GM12878 (cell line): Measurements from ENCODE around the gene GGN. TPM values are rescaled to one million over a fixed set of nuclear protein-coding genes. Genes with fewer than 3 reads are reported as not detected.

Experiments used
- ATAC-seq: fragments of 200-7000 bp; cut with Tn5 transposase; 3 replicates; pipeline ENCODE4 v1.9.1; 2020; ENCODE audit warnings: mild to moderate bottlenecking, moderate library complexity
- BruUV-seq: library from RNA; stranded (reverse); fragments of 400-500 nt; replicated peaks from 2 replicates; lab custom pipeline; 2021; lab: Mats Ljungman, UMichigan
- CTCF ChIA-PET: fragments of 300-600 bp; sonication (Branson Sonifier 250); formaldehyde crosslinking; extraction: SDS; loops from one replicate; lab custom pipeline; 2021; ENCODE audit warnings: inconsistent platforms; lab: Yijun Ruan, JAX
- POLR2A ChIA-PET: fragments of 350-600 bp; formaldehyde crosslinking; extraction: SDS; loops from one replicate; lab custom pipeline; 2021; ENCODE audit warnings: inconsistent platforms; lab: Charles Lee
- RAD21 ChIA-PET: fragments of 300-600 bp; sonication (Branson Sonifier 250); formaldehyde crosslinking; loops from one replicate; lab custom pipeline; 2023; ENCODE audit warnings: antibody characterized with exemption; ENCODE audit not compliant: unreplicated experiment; lab: Charles Lee
- SMC1A ChIA-PET: fragments of 300-600 bp; sonication (Branson Sonifier 250); formaldehyde crosslinking; loops from one replicate; lab custom pipeline; 2023; ENCODE audit not compliant: unreplicated experiment, uncharacterized antibody; lab: Charles Lee
- DNase-seq: peaks from one replicate; pipeline ENCODE4 v3.0.0-alpha.2; 2011; ENCODE audit warnings: low read depth, low spot score
- FAIRE-seq: peaks from 3 replicates; lab custom pipeline; 2011; peaks lifted over from hg19 to GRCh38; lab: Jason Lieb, UNC
- H2AFZ ChIP-seq: 2 replicates; pipeline ENCODE4 v1.6.0; 2011; ENCODE audit warnings: low read depth, low read length, control low read depth; ENCODE audit not compliant: control insufficient read depth
- H3K27ac ChIP-seq: 2 replicates; pipeline ENCODE4 v1.5.1; 2011; ENCODE audit warnings: control low read depth; ENCODE audit not compliant: control insufficient read depth, insufficient read depth
- H3K27me3 ChIP-seq, 2 experiments: replicated peaks in 1 of 2; 2 replicates each; pipeline versions ENCODE4 v1.6.0 to v1.6.1; 2011; ENCODE audit warnings: low read length in 1 of 2; ENCODE audit not compliant: control insufficient read depth in 2 of 2, insufficient read depth in 2 of 2
- H3K36me3 ChIP-seq, 2 experiments: 2 replicates each; pipeline ENCODE4 v1.5.1; 2011; ENCODE audit warnings: low read length in 1 of 2; ENCODE audit not compliant: control insufficient read depth in 2 of 2, insufficient read depth in 2 of 2
- H3K4me1 ChIP-seq: 2 replicates; pipeline ENCODE4 v1.6.1; 2011; ENCODE audit warnings: mild to moderate bottlenecking, low read length, moderate library complexity, mixed read lengths; ENCODE audit not compliant: control insufficient read depth, insufficient read depth
- H3K4me2 ChIP-seq: 2 replicates; pipeline ENCODE4 v1.6.0; 2011; ENCODE audit warnings: control low read depth; ENCODE audit not compliant: control insufficient read depth, insufficient read depth
- H3K4me3 ChIP-seq: fragments of 200-600 bp; sonication (generic); 2 replicates; pipeline ENCODE4 v1.5.1; 2016
- H3K79me2 ChIP-seq: 2 replicates; pipeline ENCODE4 v1.6.0; 2011; ENCODE audit warnings: low read length; ENCODE audit not compliant: control insufficient read depth, insufficient read depth
- H3K9ac ChIP-seq: 2 replicates; pipeline ENCODE4 v1.8.0; 2011; ENCODE audit warnings: low read length, control low read depth, mixed read lengths; ENCODE audit not compliant: control insufficient read depth, insufficient read depth
- H3K9me3 ChIP-seq: replicated peaks from 3 replicates; pipeline ENCODE4 v1.5.1; 2011; ENCODE audit warnings: mild to moderate bottlenecking, low read length; ENCODE audit not compliant: control insufficient read depth, insufficient read depth
- H4K20me1 ChIP-seq: 2 replicates; pipeline ENCODE4 v1.6.0; 2011; ENCODE audit not compliant: control insufficient read depth, insufficient read depth
- CHD4 ChIP-seq: fragments of 200-600 bp; sonication (generic); IDR thresholded peaks from 2 replicates; pipeline ENCODE4 v1.6.1; 2016; ENCODE audit warnings: mild to moderate bottlenecking
- HDAC6 ChIP-seq: fragments of 200-600 bp; sonication (generic); IDR thresholded peaks from one replicate; pipeline ENCODE4 v1.8.0; 2017; ENCODE audit warnings: antibody characterized with exemption; ENCODE audit not compliant: unreplicated experiment
- MTA3 ChIP-seq: IDR thresholded peaks from 2 replicates; pipeline ENCODE4 v1.6.1; 2012; ENCODE audit warnings: low read length, inconsistent platforms, borderline replicate concordance
- PML ChIP-seq: IDR thresholded peaks from 2 replicates; pipeline ENCODE4 v1.6.1; 2012; ENCODE audit warnings: low read length, inconsistent platforms
- WGBS: methylation state at CpG from one replicate; pipeline ENCODE4 v1.1.6; 2016; ENCODE audit warnings: low lambda C conversion rate; ENCODE audit not compliant: insufficient replicate concordance, insufficient coverage; ENCODE audit errors: missing lambda C conversion rate; 5-methylcytosine and 5-hydroxymethylcytosine counted together
- in situ Hi-C: fragments of 300-500 bp; cut with MboI; formaldehyde crosslinking; loops from 9 replicates; pipeline ENCODE4 v1.14.3; 2018; ENCODE audit warnings: mixed read lengths
- intact Hi-C: fragments of 100-400 bp; cut with micrococcal nuclease; formaldehyde crosslinking; loops from one replicate; pipeline ENCODE4 v1.14.2; 2022; ENCODE audit not compliant: unreplicated experiment
- polyA plus RNA-seq, 11 experiments: library from polyadenylated mRNA; depleted of rRNA in 4 of 11; unstranded in 6 of 11; stranded (reverse) in 5 of 11; fragments of >200 nt; fragmentation: Nextera tagmentation in 4 of 11; fragmentation: Illumina TruSeq in 1 of 11; extraction: Ambion mirVana in 4 of 11; extraction: Trizol in 1 of 11; gene quantifications; 1 replicate in 1 of 11; 2 replicates in 10 of 11; pipeline versions ENCODE4 v1.2.1 to v1.2.3, GENCODE V29; 2011 to 2016; ENCODE audit warnings: inconsistent platforms in 2 of 11, missing spikeins in 2 of 11, low read depth in 1 of 11
- total RNA-seq, 4 experiments: library from RNA; depleted of rRNA in 3 of 4; stranded (reverse); fragments of >200 nt in 3 of 4; fragmentation: Illumina TruSeq in 1 of 4; extraction: Trizol in 1 of 4; gene quantifications; 2 replicates each; pipeline versions ENCODE4 v1.2.1 to v1.2.3, GENCODE V29; 2013 to 2021
- TF ChIP-seq, protein P1 (sequence below): fragments of 450-650 bp; IDR thresholded peaks from 2 replicates; pipeline ENCODE4 v1.6.1; 2018; ENCODE audit warnings: borderline replicate concordance, mild to moderate bottlenecking; ENCODE audit not compliant: partially characterized antibody
- TF ChIP-seq, protein P2 (sequence below): fragments of 150-350 bp; IDR thresholded peaks from 2 replicates; pipeline ENCODE4 v1.6.1; 2014; ENCODE audit warnings: mild to moderate bottlenecking, low read depth, low read length
- TF ChIP-seq, protein P3 (sequence below): fragments of 450-650 bp; IDR thresholded peaks from 2 replicates; pipeline ENCODE4 v1.6.1; 2017; ENCODE audit warnings: mild to moderate bottlenecking, moderate library complexity

GGN gene
- total and polyA plus RNA-seq, 10 of the 15 experiments (the other 5 are each of a cell fraction or from before 2014, with no cell fraction given) = not detected

DNA sequence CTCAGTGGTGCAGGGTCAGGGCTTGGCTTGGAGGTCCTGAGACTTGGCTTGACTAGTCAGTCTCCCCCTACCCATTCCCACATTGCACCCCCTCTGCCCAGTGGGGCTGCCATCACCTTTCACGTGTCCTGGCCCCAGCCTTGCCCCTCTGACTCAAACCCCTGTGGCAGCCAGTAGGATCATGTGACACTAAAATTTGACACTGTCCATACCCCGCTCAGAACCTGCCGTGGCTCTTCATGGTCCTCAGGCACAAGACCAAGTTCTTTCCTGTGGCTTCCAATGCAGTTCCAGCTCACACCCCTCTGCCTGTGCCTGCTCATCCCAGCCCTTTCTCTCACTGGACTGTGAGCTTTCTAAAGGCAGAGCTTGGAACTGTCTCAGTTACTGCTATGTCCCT is 11.3 kb downstream of the GGN start:
- ChIA-PET CTCF (interaction anchor here (0.6 to 1.0 kb wide), 3 partner anchors 22 to 474 kb away, joined by 3 to 4 read pairs (median 4); partner anchors contain the start of gene FAM98C), POLR2A (interaction anchor here (0.6 to 1.3 kb wide), 3 partner anchors 12 to 445 kb away, joined by 3 to 6 read pairs (median 4); partner anchors contain the start of gene GGN), RAD21 (interaction anchor here (0.6 to 4.8 kb wide), 3 partner anchors 26 to 277 kb away, joined by 4 to 46 read pairs (median 4); partner anchors contain the start of gene FAM98C), SMC1A (interaction anchor here (1.0 kb wide), 1 partner anchor 46 kb away, joined by 3 read pairs; no protein-coding TSS in a partner anchor)
- Histone ChIP-seq H3K4me3 (peak overlapping the region; percentile 81; the same call in 1 of the 2 replicates), H3K9me3 (no peaks in the 10 kb centered on the region), H3K79me2 (peaks cover 28% of the 10 kb centered on the region), H4K20me1 (0 out of 2 replicates have a peak, but pooled peaks cover 2% of the 10 kb centered on the region), H3K27me3 (no peaks in the 10 kb centered on the region), H3K36me3 (peaks cover 12 to 17% of the 10 kb centered on the region in 2 experiments; a peak in 3 of 4 replicates), H3K27ac (no peak overlapping the region), H2AFZ (no peak overlapping the region), H3K4me2 (peak overlapping the region; percentile 97), H3K9ac (no peak overlapping the region), H3K4me1 (peaks cover 14% of the 10 kb centered on the region)
- WGBS = 96% methylated on average over 3 of the region's 3 CpGs
- no peak for ATAC-seq
- intact Hi-C loops = no loop called here
- FAIRE-seq = no peak
- TF ChIP-seq MTA3 = no peak
- TF ChIP-seq CHD4 = no peak
- TF ChIP-seq PML = no peak
- TF ChIP-seq, protein P1, sequence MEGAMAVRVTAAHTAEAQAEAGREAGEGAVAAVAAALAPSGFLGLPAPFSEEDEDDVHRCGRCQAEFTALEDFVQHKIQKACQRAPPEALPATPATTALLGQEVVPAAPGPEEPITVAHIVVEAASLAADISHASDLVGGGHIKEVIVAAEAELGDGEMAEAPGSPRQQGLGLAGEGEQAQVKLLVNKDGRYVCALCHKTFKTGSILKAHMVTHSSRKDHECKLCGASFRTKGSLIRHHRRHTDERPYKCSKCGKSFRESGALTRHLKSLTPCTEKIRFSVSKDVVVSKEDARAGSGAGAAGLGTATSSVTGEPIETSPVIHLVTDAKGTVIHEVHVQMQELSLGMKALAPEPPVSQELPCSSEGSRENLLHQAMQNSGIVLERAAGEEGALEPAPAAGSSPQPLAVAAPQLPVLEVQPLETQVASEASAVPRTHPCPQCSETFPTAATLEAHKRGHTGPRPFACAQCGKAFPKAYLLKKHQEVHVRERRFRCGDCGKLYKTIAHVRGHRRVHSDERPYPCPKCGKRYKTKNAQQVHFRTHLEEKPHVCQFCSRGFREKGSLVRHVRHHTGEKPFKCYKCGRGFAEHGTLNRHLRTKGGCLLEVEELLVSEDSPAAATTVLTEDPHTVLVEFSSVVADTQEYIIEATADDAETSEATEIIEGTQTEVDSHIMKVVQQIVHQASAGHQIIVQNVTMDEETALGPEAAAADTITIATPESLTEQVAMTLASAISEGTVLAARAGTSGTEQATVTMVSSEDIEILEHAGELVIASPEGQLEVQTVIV = no peak
- TF ChIP-seq, protein P2, sequence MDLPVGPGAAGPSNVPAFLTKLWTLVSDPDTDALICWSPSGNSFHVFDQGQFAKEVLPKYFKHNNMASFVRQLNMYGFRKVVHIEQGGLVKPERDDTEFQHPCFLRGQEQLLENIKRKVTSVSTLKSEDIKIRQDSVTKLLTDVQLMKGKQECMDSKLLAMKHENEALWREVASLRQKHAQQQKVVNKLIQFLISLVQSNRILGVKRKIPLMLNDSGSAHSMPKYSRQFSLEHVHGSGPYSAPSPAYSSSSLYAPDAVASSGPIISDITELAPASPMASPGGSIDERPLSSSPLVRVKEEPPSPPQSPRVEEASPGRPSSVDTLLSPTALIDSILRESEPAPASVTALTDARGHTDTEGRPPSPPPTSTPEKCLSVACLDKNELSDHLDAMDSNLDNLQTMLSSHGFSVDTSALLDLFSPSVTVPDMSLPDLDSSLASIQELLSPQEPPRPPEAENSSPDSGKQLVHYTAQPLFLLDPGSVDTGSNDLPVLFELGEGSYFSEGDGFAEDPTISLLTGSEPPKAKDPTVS = no peak
- TF ChIP-seq, protein P3, sequence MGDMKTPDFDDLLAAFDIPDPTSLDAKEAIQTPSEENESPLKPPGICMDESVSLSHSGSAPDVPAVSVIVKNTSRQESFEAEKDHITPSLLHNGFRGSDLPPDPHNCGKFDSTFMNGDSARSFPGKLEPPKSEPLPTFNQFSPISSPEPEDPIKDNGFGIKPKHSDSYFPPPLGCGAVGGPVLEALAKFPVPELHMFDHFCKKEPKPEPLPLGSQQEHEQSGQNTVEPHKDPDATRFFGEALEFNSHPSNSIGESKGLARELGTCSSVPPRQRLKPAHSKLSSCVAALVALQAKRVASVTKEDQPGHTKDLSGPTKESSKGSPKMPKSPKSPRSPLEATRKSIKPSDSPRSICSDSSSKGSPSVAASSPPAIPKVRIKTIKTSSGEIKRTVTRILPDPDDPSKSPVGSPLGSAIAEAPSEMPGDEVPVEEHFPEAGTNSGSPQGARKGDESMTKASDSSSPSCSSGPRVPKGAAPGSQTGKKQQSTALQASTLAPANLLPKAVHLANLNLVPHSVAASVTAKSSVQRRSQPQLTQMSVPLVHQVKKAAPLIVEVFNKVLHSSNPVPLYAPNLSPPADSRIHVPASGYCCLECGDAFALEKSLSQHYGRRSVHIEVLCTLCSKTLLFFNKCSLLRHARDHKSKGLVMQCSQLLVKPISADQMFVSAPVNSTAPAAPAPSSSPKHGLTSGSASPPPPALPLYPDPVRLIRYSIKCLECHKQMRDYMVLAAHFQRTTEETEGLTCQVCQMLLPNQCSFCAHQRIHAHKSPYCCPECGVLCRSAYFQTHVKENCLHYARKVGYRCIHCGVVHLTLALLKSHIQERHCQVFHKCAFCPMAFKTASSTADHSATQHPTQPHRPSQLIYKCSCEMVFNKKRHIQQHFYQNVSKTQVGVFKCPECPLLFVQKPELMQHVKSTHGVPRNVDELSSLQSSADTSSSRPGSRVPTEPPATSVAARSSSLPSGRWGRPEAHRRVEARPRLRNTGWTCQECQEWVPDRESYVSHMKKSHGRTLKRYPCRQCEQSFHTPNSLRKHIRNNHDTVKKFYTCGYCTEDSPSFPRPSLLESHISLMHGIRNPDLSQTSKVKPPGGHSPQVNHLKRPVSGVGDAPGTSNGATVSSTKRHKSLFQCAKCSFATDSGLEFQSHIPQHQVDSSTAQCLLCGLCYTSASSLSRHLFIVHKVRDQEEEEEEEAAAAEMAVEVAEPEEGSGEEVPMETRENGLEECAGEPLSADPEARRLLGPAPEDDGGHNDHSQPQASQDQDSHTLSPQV = no peak
- no peak for TF ChIP-seq HDAC6
- DNase-seq = no peak
- no TSS peak for BruUV-seq
- in situ Hi-C loops = no loop called here
